ENCODE results near the gene BLOC1S4.
"Not testable (repeated sequence)": the region's sequence is repeated elsewhere in the genome, so short reads cannot be mapped to it uniquely, and the experiment has no call there.

Gene BLOC1S4

DNA sequence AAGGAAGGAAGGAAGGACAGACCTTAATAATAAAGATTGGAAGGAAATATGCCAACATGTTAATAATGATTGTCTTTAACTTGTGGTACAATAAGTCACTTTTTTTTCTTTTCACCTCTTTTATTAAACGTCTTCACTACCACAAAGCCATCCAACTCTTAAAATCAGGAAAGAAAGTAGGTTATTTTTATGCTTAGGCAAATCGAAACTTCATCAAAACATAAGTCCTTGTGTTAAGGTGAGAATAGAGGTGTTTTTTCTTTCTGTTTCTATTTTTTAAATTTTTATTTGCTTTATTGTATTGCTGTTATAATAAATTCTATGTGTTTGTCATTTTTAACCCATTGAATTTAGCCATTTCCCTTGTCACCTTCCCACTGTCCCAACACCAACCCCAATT, 26.5 kb downstream of the BLOC1S4 start:
- no peak for DNase-seq

DNA sequence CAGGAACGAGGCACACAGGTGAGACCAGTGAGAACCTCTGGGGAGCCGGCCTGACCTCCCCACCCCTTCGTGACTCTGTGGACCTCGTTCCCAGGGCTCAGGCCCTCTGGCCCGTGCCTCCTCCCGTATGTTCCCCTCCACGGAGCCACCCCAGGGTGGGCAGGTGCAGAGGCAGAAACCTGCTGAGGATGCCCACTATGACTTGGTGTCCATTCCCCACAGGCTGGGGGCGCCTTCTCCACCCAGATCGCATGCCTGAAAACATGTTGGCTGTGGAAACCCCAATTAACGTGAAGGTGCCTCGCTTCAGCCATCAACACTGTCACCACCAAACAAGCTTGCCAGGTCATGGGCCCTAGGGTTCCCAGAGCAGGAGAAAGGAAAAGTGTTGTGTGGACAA, 27.0 kb downstream of the BLOC1S4 start:
- DNase-seq: no peak

DNA sequence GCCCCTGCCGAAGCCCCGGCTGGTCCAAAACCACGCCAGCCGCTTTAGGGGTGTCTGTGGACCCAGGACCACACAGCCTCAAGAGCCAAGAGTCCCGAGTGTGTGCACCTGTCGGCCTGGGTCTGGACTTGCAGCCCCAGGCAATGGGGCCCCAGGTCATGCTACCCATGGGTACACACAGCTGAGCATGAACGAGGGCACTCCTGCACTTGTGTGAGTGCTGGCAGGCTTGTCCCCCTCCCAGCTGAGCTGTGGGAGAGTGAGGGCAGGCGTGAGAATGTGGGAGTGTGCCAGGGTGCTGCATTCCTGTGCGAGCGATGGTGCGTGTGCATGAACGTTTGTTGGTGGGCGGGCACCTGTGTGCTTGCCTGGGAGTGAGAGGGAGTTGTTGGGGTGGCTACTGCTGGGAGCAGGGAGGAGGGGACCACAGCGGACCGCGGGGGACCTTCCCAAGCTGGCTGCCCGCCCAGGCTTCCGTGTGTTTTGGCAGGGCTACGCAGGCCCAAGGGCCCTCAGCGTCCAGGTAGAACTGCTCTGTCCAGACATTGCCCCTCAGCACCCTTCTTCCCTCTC, 30.8 kb downstream of the BLOC1S4 start:
- no peak for DNase-seq

DNA sequence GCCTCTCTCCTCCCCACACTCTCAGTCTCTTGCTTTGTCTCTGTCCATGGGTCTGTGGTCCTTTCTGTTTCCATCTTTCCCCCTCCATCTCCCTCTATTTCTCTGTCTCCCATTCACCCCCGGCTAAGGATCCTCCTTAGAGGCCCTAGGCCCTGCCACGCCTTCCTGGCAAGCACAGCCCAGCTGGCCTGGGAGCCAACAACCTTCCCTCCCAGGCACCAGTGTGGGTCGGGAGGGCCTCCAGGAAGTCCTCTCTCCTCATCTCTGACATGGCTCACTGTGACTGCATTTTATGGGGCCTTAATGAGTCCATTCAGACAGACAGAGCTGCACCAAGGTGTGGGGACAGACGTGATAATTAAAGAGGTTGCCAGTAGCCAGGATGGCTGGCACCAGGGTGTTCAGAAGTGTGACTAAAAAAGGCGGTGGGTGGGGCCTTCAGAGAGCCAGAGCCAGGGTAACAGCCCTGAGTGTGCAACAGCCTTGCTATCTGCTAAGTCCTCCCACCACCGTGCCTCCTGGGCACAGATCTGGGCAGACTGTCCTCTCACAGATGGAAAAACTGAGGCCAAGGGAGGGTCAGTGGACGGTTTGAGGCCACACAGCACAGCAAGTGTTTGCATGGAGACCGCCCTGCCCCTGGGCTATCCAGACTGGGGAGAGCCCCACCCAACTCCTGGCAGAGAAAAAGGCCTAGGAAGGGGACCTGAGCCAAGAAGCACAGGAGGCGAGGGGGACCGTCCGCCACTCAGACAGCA, 31.5 kb downstream of the BLOC1S4 start:
- DNase-seq: no peak

DNA sequence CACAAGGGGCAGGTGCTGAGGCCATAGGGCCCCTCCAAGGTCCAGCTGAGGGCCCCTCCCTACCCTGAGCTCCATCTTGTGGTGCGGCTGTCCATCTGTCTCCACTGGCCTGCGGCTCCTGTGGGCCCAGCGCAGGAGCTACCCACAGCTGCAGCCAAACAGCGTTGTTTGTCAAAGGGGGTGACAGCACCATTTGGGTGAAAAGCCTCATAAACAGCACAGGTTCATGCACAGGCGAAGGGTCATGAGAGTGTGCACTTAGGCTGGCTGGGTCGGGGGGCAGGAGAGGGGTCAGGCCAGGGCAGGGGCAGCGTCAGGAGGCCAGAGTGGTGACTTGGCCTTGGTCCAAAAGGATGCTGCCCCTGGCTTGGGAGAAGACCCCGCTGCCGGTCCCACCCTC, 32.3 kb downstream of the BLOC1S4 start:
- DNase-seq: no peak

DNA sequence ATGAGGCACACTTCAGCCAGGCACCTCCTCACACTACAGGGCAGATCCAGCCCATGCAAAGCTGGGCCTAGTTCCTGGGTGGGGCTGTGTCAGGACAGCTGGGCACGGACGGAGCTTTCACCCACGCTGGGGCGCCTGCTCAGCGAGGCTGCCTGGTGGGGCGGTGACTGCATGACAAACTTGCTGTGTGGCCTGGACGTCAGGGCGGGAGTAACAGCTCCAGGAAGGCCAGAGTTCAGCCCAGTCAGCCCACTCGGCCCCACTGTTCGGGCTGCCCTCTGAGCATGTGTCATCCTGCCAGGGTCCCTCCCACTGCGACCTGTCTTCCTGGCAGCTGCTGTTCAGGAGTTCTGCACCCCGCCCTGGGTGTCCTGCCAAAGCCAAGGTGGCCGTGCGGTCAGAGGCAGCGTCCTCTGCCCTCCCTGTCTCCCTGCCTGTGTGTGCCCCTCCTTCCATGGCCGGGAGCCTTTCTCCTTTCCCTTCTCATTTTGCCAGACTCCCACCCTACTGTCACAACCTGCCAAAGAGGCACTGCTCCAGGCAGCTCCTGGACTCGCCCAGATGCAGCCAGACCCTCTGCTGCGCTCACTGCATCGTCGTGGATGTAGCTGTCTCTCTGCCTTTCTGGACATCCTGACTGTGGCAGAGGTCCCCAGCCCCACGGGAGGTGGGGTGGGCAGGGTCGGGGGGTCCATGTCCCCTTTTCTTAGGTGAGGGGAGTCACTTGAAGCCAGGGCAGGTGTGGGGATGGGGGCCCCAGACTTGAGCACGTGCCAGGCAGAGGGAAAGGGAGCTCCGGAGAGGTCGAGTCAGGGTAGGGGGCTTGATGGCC, 33.6 kb downstream of the BLOC1S4 start:
- DNase-seq: no peak

DNA sequence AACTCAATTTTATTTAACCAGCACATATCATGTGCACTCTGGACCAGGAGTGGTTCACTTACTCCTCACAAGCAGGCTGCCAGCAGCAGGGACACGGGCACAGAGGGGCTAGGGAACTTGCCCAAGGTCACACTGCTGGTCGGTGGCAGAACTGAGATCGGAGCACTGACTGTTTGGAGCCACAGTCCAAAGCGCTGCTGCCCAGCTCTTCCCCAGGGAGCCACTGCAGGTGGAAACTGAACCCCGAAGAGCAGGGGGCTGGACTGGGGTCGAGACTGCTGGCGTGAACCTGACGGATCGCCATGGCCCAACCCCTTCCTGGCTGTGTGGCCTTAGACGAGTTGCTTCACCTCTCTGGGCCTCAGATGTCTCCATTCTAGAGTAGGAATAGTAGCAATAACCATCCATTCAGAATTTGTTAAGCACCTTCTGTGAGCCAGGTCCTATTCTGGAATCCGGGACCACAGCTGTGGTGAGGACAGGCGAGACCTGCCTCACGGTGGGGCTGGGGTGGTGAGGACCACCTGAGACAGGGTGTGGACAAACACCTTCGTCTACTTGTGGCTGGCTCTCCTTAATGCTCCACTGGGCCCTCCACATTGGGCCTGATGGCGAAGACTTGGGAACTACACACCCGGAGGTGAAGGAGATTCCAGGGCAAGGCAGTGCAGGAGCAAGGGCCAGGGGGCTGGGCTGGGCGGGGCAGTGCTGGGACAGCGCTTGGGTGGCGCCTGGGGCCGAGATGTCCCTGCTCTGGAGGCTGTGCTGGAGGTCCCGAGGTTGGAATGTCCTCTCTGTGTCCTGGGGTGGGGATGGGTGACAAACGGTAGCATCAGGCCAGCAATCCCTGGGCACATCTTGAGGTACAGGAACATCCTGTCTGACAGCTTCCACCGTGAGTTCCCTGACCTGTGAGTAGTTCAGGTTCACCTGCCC, 34.6 kb downstream of the BLOC1S4 start:
- no peak for DNase-seq

DNA sequence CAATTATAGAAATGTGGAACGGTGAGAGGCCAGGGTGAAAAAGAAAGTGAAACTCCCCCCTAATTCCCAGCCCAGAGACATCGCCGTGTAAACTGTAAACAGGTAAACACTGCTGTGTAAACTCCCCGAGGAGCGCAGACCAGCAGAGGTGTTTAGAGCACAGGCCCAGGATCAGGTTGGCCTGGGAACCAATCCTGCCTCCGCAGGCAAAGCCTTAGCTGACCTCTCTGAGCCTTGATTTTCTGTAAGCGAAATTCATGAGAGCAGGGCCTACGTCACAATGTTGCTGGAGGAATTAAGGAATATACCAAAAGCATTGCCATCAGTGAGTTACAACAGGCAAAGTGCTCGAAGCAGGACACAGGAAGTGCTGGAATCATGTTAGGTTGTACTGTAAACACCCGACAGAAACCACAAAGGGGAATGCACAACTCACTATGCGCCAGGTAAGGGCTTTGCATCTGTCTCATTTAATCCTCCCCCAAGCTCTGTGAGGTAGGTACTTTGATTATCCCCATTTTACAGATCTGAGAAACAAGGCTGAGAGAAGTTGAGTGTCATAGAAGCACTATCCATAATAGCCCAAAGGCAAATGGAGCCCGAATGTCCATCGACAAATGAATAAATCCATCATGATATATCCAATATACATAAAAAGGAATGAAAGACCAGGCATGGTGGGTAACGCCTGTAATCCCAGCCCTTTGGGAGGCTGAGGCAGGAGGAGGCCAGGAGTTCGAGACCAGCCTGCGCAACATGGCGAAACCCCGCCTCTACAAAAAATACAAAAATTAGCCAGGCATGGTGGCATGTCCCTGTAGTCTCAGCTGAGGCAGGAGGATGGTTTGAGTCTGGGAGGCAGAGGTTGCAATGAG, 35.9 kb downstream of the BLOC1S4 start:
- no peak for DNase-seq

DNA sequence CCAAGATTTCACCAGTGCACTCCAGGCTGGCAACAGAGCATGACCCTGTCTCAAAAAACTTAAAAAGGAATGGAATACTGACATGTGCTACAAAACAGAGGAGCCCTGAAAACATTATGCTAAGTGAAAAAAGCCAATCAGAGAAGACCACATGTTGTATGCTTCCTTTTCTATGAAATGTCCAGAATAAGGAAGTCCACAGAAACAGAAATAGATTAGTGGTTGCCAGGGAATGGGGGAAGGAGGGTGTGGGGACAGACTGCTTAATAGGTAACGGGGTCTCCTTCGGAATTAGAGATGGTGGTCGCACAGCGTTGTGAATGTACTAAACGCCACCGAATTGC, 36.5 kb downstream of the BLOC1S4 start:
- no peak for DNase-seq

DNA sequence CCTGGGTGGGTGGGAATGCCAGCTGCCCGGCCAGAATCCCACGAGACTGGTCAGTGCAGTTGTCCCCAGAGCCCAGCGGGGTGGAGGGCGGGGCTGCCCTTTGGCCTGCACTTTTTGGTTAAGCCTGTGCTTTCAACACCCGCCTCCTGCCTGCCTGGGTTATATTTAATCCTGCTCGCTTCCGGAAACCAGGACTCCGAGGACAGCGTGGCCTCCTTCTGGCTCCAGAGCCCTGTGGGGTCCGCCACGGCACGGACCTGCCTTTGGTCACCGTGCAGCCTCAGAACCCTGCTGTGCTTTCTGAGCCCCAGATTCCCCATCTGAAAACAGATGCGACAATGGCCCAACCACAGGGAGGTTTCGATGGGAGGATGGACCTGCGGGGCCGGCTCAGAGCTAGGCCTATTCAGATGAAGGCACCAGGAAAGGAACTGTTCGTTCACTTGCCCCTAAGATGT, 37.2 kb downstream of the BLOC1S4 start:
- no peak for DNase-seq

DNA sequence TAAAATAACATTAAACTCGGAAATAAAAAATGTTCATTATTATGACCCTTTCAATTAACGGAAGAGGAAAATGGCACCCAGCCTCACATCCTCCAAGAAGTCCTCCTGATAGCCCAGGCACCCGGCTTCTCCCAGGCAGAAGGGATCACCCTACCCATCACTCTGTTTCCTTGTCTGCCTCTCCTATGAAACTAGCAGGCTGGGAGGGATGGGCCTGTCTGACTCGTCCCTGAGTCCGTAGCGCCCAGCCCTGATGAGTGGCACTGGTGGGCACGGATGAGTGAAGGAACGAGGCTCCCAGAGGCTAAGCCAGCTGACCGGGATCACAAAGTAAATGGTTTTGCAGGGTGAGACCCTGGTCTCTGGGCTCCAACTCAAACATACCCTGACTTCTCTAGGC, 37.9 kb downstream of the BLOC1S4 start:
- DNase-seq: no peak

DNA sequence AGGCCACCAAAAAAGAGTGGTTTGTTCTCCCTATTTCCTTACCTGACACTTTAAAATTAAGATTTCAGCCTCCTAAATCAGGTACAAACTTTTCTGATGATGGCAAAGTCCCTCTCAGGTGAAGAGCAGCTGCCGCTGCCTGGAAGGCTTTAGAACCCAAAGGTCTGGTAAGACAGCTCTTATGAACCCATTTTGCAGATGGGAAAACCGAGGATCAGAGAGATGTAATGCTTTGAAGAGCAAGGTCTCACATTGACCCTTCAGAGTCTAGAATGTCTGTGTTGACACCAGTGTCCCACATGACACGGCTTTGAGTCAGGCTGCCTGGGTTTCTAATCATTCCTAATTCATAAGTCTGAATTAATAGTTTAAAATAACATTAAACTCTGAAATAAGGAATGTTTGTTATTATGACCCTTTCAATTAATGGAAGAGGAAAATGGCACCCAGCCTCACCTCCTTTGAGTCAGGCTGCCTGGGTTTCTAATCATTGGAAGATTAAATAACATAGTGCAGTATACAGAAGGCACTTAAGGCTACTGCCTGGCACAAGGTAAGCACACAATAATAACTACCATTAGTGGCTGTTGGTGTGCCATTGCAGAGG, 38.6 kb downstream of the BLOC1S4 start:
- no peak for DNase-seq

DNA sequence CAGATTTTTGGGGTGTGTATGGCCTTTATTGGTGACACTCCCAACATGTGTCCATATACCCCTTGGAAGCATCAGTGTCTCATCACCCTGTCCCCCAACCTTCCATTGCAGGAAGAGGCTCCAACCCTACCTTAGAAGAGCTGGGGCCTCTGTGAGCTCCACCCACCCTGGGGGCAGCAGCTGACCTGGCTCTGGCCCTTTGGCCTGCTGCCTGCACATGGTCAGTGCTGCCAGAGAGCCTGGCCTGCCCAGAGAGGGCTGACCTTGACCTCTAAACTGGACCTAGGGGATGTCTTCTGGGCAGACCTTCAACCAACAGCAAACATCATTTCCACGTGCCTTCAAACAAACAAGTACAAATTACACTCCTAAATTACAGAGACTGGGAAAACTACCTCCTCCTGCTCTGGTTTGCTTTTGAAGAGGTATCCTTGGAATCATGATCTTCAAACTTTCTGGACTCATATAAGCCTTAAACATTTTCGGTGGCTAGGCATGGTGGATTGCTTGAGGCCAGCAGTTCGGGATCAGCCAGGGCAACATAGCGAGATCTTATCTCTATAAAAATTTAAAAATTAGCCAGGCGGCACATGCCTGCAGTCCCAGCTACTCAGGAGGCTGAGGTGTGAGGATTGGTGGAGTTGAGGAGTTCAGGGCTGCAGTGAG, 39.2 kb downstream of the BLOC1S4 start:
- no peak for DNase-seq

DNA sequence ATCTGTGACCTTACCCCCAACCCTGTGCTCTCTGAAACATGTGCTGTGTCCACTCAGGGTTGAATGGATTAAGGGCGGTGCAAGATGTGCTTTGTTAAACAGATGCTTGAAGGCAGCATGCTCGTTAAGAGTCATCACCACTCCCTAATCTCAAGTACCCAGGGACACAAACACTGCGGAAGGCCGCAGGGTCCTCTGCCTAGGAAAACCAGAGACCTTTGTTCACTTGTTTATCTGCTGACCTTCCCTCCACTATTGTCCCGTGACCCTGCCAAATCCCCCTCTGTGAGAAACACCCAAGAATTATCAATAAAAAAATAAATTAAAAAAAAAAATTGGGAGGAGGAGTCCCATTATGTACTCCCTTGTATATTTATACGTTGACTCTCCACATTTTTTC, 40.4 kb downstream of the BLOC1S4 start:
- DNase-seq: not testable (repeated sequence)

DNA sequence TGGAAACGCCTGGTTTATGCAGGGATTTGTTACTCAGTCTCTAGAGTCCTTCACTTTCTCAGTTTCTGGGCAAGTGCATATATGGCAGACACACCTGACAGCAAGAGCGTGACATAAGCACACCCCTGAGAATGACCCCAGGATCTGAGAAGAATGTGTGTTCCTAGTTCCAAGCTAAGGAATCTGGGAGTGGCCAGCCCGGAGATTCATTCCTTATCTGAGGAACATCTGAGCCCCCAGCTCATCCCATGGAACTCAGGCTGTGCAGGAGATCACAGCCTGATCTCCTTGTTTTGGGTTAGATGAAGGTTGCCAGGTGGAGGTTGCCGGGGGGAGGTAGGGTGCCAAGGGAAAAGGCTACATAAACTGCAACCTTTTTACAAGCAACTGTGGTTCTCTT, 42.8 kb downstream of the BLOC1S4 start:
- no peak for DNase-seq

DNA sequence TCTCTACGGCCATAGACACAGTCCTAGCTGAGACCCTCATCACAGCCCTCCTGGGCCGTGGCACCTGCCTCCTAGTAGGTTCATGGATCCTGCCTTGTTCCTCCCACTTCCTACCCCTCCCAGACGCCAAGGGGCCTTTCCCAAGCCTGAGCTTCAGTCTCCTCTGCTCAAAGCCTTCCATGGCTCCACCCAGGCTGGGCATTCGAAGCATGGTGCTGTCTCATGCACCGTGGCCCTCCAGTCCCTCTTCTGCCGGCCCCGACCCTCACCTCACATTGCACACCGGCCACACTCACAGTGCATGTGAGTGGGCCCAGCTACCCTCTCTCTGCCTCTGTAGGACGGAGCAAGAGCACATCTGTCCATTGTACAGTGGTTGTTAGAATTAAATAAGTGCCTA, 44.9 kb downstream of the BLOC1S4 start:
- no peak for DNase-seq

DNA sequence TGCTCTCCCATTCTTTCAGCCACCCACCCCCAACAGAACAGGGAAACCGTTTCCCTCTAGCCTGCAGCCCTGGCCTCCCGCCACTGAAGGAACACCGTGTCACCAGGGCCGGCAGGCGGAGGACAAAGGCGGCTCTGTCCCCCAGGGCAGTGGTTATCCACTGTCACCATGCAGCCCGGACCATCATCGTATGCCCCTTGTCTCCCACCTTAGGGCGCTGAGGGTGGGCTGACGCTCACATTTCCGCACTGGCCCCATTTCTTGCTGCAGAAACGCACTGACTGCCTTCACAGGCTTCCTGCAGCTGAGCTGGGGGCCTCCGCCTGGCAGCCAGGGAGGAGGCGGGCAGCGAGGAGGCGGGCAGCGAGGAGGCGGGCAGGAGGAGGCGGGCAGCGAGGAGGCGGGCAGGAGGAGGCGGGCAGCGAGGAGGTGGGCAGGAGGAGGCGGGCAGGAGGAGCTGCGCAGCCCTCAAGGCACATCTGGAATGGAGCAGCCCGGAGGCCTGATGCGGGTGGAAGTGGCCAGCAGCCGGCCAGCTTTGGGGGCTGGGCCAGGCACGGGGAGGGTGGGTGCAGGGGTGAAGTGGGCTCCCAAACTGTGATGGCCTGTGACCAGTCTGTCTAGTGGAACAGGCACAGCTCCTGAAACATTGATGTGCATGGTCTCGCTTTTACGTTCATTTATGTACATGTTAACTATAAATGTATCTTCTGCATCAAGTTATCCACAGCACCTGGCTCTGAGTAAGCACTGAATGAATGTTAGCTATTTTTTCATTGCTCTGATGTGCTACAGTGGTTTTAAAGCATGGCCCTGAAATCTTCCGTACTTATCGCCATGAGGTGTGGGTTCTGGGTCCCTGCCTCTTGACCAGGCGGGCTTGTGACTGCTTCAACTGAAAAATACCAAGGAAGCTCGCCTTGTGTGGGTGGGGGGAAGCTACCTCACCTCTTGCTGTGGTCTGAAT, 46.0 kb downstream of the BLOC1S4 start:
- DNase-seq: no peak

DNA sequence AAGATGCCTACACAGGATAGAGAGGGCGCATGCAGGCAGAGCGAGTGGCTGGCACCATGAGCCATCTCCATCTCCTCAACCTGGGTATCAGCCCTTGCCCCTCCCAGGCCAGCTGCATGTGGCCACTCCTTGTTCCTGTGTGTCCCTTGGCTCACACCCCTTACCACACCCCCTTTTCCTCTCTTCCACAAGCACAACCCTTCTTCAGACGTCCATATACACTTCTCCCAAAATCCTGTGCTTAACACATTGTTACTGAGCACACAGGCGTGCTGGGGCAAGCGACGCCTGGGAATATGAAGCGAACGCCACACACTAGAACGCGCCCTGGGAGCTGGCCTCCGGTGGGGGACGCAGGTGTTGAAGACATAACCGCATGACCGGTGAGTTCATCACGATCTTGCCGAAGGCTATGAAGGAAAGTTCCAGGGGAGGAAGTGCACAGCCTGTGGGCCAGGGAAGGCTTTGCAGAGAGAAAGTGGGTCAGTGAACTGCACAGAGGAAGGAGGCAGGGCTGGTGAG, 47.4 kb downstream of the BLOC1S4 start:
- no peak for DNase-seq

DNA sequence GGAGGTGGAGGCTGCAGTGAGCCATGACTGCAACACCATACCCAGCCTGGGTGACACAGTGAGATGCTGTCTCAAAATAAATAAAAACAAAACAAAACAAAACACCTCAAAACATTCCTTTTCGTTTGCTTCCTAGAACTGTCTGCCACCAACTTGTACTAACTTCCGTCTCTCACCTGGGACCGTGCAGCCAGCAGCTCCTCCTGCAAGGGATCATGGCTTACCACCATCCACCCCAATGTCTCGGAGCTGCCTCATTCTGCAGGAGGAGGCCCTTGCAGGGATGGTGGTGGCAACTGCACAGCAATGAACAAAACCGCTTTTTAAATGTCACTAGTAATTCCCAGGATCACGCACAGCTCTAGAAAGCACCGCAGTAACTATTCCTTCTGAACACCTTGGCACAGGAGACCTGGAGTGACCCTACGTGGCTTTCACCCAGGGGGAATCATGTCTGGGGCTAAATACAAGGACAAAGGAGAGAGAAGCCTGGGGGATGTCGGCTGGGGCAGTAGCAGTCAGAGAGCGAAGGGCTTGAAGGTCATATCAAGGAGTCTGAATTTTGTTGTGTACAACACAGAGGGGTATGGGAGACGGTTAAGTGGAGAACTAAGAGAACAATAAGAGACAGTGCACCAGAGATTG, 49.1 kb downstream of the BLOC1S4 start:
- no peak for DNase-seq

All from fibroblast of skin of back (primary cell).